ENCODE results near the gene ARL8A.

- TF ChIP-seq, protein P1, sequence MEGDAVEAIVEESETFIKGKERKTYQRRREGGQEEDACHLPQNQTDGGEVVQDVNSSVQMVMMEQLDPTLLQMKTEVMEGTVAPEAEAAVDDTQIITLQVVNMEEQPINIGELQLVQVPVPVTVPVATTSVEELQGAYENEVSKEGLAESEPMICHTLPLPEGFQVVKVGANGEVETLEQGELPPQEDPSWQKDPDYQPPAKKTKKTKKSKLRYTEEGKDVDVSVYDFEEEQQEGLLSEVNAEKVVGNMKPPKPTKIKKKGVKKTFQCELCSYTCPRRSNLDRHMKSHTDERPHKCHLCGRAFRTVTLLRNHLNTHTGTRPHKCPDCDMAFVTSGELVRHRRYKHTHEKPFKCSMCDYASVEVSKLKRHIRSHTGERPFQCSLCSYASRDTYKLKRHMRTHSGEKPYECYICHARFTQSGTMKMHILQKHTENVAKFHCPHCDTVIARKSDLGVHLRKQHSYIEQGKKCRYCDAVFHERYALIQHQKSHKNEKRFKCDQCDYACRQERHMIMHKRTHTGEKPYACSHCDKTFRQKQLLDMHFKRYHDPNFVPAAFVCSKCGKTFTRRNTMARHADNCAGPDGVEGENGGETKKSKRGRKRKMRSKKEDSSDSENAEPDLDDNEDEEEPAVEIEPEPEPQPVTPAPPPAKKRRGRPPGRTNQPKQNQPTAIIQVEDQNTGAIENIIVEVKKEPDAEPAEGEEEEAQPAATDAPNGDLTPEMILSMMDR (conservative IDR thresholded peaks at IDR 0.05; ENCODE audit: low read length) = no peak
- TF ChIP-seq EZH2phosphoT487 (IDR thresholded peaks at IDR 0.05; ENCODE audit: borderline replicate concordance) = no peak
Measured at GRCh38 chr1:202150602-202151001, 6.1 kb upstream of the ARL8A start.

Measured in Loucy (cell line).